Kidney glomerular epithelial cell (primary cell): Measurements from ENCODE around the gene GOLPH3.
"Not testable (repeated sequence)": the region's sequence is repeated elsewhere in the genome, so short reads cannot be mapped to it uniquely, and the experiment has no call there.

Experiments used
- DNase-seq: peaks from one replicate; lab custom pipeline; 2025; lab: John Stamatoyannopoulos, UW

The GOLPH3 gene

GRCh38 chr5:32098890-32099310 is 75.2 kb downstream of the GOLPH3 start:
- DNase-seq: no peak

GRCh38 chr5:32098291-32098690 is 75.8 kb downstream of the GOLPH3 start:
- DNase-seq: no peak

GRCh38 chr5:32096891-32097595 is 77.1 kb downstream of the GOLPH3 start:
- DNase-seq: no peak

- no peak for DNase-seq
These were observed 78.9 kb downstream of the GOLPH3 start for GRCh38 chr5:32095261-32095671.

- DNase-seq: no peak
These were observed 79.4 kb downstream of the GOLPH3 start for GRCh38 chr5:32094691-32095090.

- peak; percentile 53 for DNase-seq
These were observed 80.9 kb downstream of the GOLPH3 start for GRCh38 chr5:32092938-32093812.

GRCh38 chr5:32090755-32091128 is 83.4 kb downstream of the GOLPH3 start:
- no peak for DNase-seq

- no peak for DNase-seq
These were observed 83.9 kb downstream of the GOLPH3 start for GRCh38 chr5:32090026-32090754.

- no peak for DNase-seq
These were observed 84.7 kb downstream of the GOLPH3 start for GRCh38 chr5:32089146-32090000.

GRCh38 chr5:32088214-32088613 is 85.9 kb downstream of the GOLPH3 start:
- DNase-seq: no peak

GRCh38 chr5:32087086-32088082 is 86.7 kb downstream of the GOLPH3 start:
- DNase-seq: no peak

GRCh38 chr5:32083981-32084430 is 90.1 kb downstream of the GOLPH3 start:
- no peak for DNase-seq

- no peak for DNase-seq
These were observed 91.4 kb downstream of the GOLPH3 start for GRCh38 chr5:32082701-32083100.

GRCh38 chr5:32080565-32080964 is 93.6 kb downstream of the GOLPH3 start:
- DNase-seq: not testable (repeated sequence)

GRCh38 chr5:32078855-32079254 is 95.3 kb downstream of the GOLPH3 start:
- DNase-seq: not testable (repeated sequence)

- DNase-seq: peak; percentile 25
These were observed 97.1 kb downstream of the GOLPH3 start for GRCh38 chr5:32076699-32077695.
